LNCAP (cell line): Measurements from ENCODE around the gene NKD2.
A peak's percentile ranks its signal among the peaks of the same experiment; 100 is the strongest.

Experiments used
- CTCF ChIP-seq: fragments of 450-650 bp; IDR thresholded peaks from 2 replicates; pipeline ENCODE4 v1.5.1; 2017; ENCODE audit warnings: mild to moderate bottlenecking

NKD2 gene

GRCh38 chr5:1008451-1009358 lies at the start of gene NKD2:
NKD2 (plus strand) TSS chr5:1008802; CDS start chr5:1009058, 256 bp downstream.
- peak; percentile 89 for TF ChIP-seq CTCF

GRCh38 chr5:959581-960531 lies 48.7 kb upstream of the NKD2 start:
- no peak for TF ChIP-seq CTCF

GRCh38 chr5:960551-960950 lies 48.1 kb upstream of the NKD2 start:
- no peak for TF ChIP-seq CTCF

- TF ChIP-seq CTCF: no peak
Measured at GRCh38 chr5:961002-961710, 47.4 kb upstream of the NKD2 start.

- no peak for TF ChIP-seq CTCF
Measured at GRCh38 chr5:961711-962240, 46.8 kb upstream of the NKD2 start.

GRCh38 chr5:962386-962785 lies 46.2 kb upstream of the NKD2 start:
- TF ChIP-seq CTCF: no peak

GRCh38 chr5:962801-963200 lies 45.8 kb upstream of the NKD2 start:
- TF ChIP-seq CTCF: no peak
